SK-N-SH (cell line): Measurements from ENCODE around the gene PPIL1. TPM values are rescaled to one million over a fixed set of nuclear protein-coding genes. Genes with fewer than 3 reads are reported as not detected.

Experiments used
- CTCF ChIA-PET: fragments of 300-600, 350-600 bp; formaldehyde crosslinking; extraction: SDS; loops from one replicate; lab custom pipeline; 2021; lab: Yijun Ruan, JAX
- POLR2A ChIA-PET: fragments of 350-600 bp; sonication (Branson Sonifier 250); formaldehyde crosslinking; extraction: SDS; loops from one replicate; lab custom pipeline; 2020; ENCODE audit warnings: antibody characterized with exemption, inconsistent platforms; lab: Yijun Ruan, JAX
- DNase-seq: peaks from one replicate; pipeline ENCODE4 v3.0.0; 2012
- H2AFZ ChIP-seq: fragments of 200-600 bp; sonication (generic); 2 replicates; pipeline ENCODE4 v1.8.1; 2016; ENCODE audit warnings: antibody characterized with exemption, mild to moderate bottlenecking, low read depth
- H3F3A ChIP-seq: fragments of 200-600 bp; sonication (generic); replicated peaks from 2 replicates; pipeline ENCODE3; 2016; ENCODE audit warnings: antibody characterized with exemption, mild to moderate bottlenecking; ENCODE audit not compliant: insufficient read depth
- H3K27ac ChIP-seq, 2 experiments: fragments of 200-500 bp in 1 of 2; fragments of 200-600 bp in 1 of 2; sonication (Bioruptor generic) in 1 of 2; sonication (generic), shearing (Covaris generic) in 1 of 2; 2 replicates each; pipeline versions ENCODE4 v1.5.1 to v1.6.1; 2014 to 2016; ENCODE audit warnings: low read depth in 2 of 2, inconsistent platforms in 1 of 2, low read length in 1 of 2, mild to moderate bottlenecking in 1 of 2, mixed read lengths in 1 of 2
- H3K27me3 ChIP-seq: fragments of 200-600 bp; sonication (generic), shearing (Covaris generic); 2 replicates; pipeline ENCODE4 v1.6.1; 2016; ENCODE audit warnings: mixed run types; ENCODE audit not compliant: insufficient read depth
- H3K36me3 ChIP-seq, 2 experiments: fragments of 200-500 bp in 1 of 2; fragments of 200-600 bp in 1 of 2; sonication (Bioruptor generic) in 1 of 2; sonication (generic) in 1 of 2; replicated peaks in 1 of 2; 2 replicates each; pipeline versions ENCODE3 to v1.5.1; 2014 to 2016; ENCODE audit warnings: low read length in 1 of 2, mild to moderate bottlenecking in 1 of 2; ENCODE audit not compliant: insufficient read depth in 2 of 2, control insufficient read depth in 1 of 2
- H3K4me1 ChIP-seq, 2 experiments: fragments of 200-500 bp in 1 of 2; fragments of 200-600 bp in 1 of 2; sonication (Bioruptor generic) in 1 of 2; sonication (generic), shearing (Covaris generic) in 1 of 2; 2 replicates each; pipeline versions ENCODE4 v1.5.1 to v1.6.1; 2014 to 2016; ENCODE audit warnings: low read depth in 1 of 2, low read length in 1 of 2, mixed run types in 1 of 2; ENCODE audit not compliant: insufficient read depth in 2 of 2, control insufficient read depth in 1 of 2
- H3K4me2 ChIP-seq: fragments of 200-600 bp; sonication (generic), shearing (Covaris generic); 2 replicates; pipeline ENCODE4 v1.6.1; 2017; ENCODE audit warnings: mixed run types
- H3K4me3 ChIP-seq, 2 experiments: fragments of 200-500 bp in 1 of 2; fragments of 200-600 bp in 1 of 2; sonication (Bioruptor generic) in 1 of 2; sonication (generic), shearing (Covaris generic) in 1 of 2; 2 replicates each; pipeline versions ENCODE4 v1.5.1 to v1.8.1; 2014 to 2016; ENCODE audit warnings: low read depth in 2 of 2, inconsistent platforms in 1 of 2, low read length in 1 of 2, mild to moderate bottlenecking in 1 of 2, mixed read lengths in 1 of 2, moderate library complexity in 1 of 2
- H3K79me2 ChIP-seq: fragments of 200-600 bp; sonication (generic); 2 replicates; pipeline ENCODE4 v1.8.1; 2017; ENCODE audit warnings: mild to moderate bottlenecking; ENCODE audit not compliant: insufficient read depth
- H3K9ac ChIP-seq: fragments of 200-600 bp; sonication (generic); 2 replicates; pipeline ENCODE4 v1.6.1; 2017; ENCODE audit warnings: mixed run types
- H3K9me2 ChIP-seq: fragments of 200-600 bp; sonication (generic); 2 replicates; pipeline ENCODE4 v1.6.1; 2017; ENCODE audit warnings: mixed run types
- H3K9me3 ChIP-seq: fragments of 200-600 bp; sonication (generic); 2 replicates; pipeline ENCODE4 v1.6.1; 2017; ENCODE audit warnings: mixed run types, mild to moderate bottlenecking, moderate library complexity
- H4K20me1 ChIP-seq: fragments of 200-600 bp; sonication (generic); 2 replicates; pipeline ENCODE4 v1.6.1; 2017; ENCODE audit warnings: mild to moderate bottlenecking, mixed run types; ENCODE audit not compliant: insufficient read depth
- CTCF ChIP-seq: fragments of 200-600 bp; sonication (generic); IDR thresholded peaks from 2 replicates; pipeline ENCODE4 v1.6.1; 2017; ENCODE audit warnings: antibody characterized with exemption, mild to moderate bottlenecking, moderate library complexity
- ELF1 ChIP-seq: IDR thresholded peaks from 2 replicates; pipeline ENCODE4 v1.4.0; 2012
- EP300 ChIP-seq, 2 experiments: IDR thresholded peaks; 2 replicates each; pipeline versions ENCODE4 v1.4.0 to v1.6.1; 2012; ENCODE audit warnings: borderline replicate concordance in 1 of 2, low read depth in 1 of 2, low read length in 1 of 2
- FOSL2 ChIP-seq: IDR thresholded peaks from 2 replicates; pipeline ENCODE4 v1.4.0; 2012; ENCODE audit warnings: low read depth, mild to moderate bottlenecking, moderate library complexity, borderline replicate concordance
- FOXJ3 ChIP-seq: sonication (generic); formaldehyde crosslinking; IDR thresholded peaks from 2 replicates; pipeline ENCODE4 v1.5.1; 2020; ENCODE audit warnings: mild to moderate bottlenecking, missing genetic modification reagents
- FOXM1 ChIP-seq: IDR thresholded peaks from 2 replicates; pipeline ENCODE4 v1.4.0; 2012; ENCODE audit warnings: low read depth, mild to moderate bottlenecking
- IRF3 ChIP-seq: fragments of 150-350 bp; IDR thresholded peaks from 2 replicates; pipeline ENCODE4 v1.6.1; 2016; ENCODE audit warnings: mild to moderate bottlenecking, low read depth, low read length
- JUND ChIP-seq: IDR thresholded peaks from 2 replicates; pipeline ENCODE4 v1.4.0; 2012
- NFIC ChIP-seq: IDR thresholded peaks from 2 replicates; pipeline ENCODE4 v1.4.0; 2012; ENCODE audit warnings: borderline replicate concordance
- NRF1 ChIP-seq: IDR thresholded peaks from 2 replicates; pipeline ENCODE4 v1.6.1; 2012; ENCODE audit warnings: low read depth, mild to moderate bottlenecking, low read length
- RAD21 ChIP-seq: IDR thresholded peaks from 2 replicates; pipeline ENCODE4 v1.6.1; 2012; ENCODE audit warnings: mild to moderate bottlenecking, low read length
- RXRA ChIP-seq: IDR thresholded peaks from 2 replicates; pipeline ENCODE4 v1.4.0; 2012; ENCODE audit warnings: low read depth, mild to moderate bottlenecking, borderline replicate concordance
- SIN3A ChIP-seq: IDR thresholded peaks from 2 replicates; pipeline ENCODE4 v1.6.1; 2012; ENCODE audit warnings: low read depth, mild to moderate bottlenecking, low read length, moderate library complexity, borderline replicate concordance
- TAF1 ChIP-seq: IDR thresholded peaks from 2 replicates; pipeline ENCODE4 v1.6.1; 2012; ENCODE audit warnings: low read depth, mild to moderate bottlenecking, low read length, moderate library complexity, borderline replicate concordance
- USF2 ChIP-seq: fragments of 150-350 bp; IDR thresholded peaks from 2 replicates; pipeline ENCODE4 v1.6.1; 2017; ENCODE audit warnings: antibody characterized with exemption, low read length, low read depth, borderline replicate concordance
- WGBS: methylation state at CpG from one replicate; pipeline ENCODE4 v1.1.6; 2017; ENCODE audit warnings: low lambda C conversion rate; 5-methylcytosine and 5-hydroxymethylcytosine counted together
- polyA plus RNA-seq, 3 experiments: library from polyadenylated mRNA; depleted of rRNA; stranded (reverse); fragments of >200 nt; gene quantifications; 2 replicates each; pipeline ENCODE4 v1.2.3, GENCODE V29; 2012

The PPIL1 gene
- polyA plus RNA-seq, 1 of the 3 experiments (the other 2 are of a cell fraction), result 36.6 TPM

GRCh38 chr6:36914227-36914794, 39.7 kb upstream of the PPIL1 start:
- Histone ChIP-seq H3K9ac (no peak overlapping the region), H3K36me3 (peaks cover 28 to 35% of the 10 kb centered on the region in 2 experiments), H3K27ac (no peak overlapping the region), H3K4me1 (peaks cover 0 to 25% of the 10 kb centered on the region in 2 experiments; a peak in 2 of 4 replicates), H4K20me1 (peaks cover 18% of the 10 kb centered on the region), H3K9me2 (no peaks in the 10 kb centered on the region), H2AFZ (no peak overlapping the region), H3K79me2 (no peaks in the 10 kb centered on the region), H3K27me3 (no peaks in the 10 kb centered on the region), H3F3A (peaks cover 20% of the 10 kb centered on the region), H3K4me3 (no peak overlapping the region), H3K9me3 (no peaks in the 10 kb centered on the region), H3K4me2 (0 out of 2 replicates have a peak overlapping the region, but pooled peaks have one; percentile 48)
- ChIA-PET CTCF (interaction anchor here (1.3 to 2.5 kb wide), 3 partner anchors 28 to 136 kb away, joined by 4 to 8 read pairs (median 7); partner anchors contain the start of gene C6orf89), POLR2A (no interaction called here)
- TF ChIP-seq ELF1, result no peak
- no peak for TF ChIP-seq FOXJ3 (CRISPR knock-in tag)
- TF ChIP-seq FOXM1, result no peak
- TF ChIP-seq NRF1, result no peak
- no peak for TF ChIP-seq EP300 (IDR thresholded peaks at IDR 0.05; ENCODE audit: borderline replicate concordance in 1 of 2, low read depth in 1 of 2, low read length in 1 of 2)
- TF ChIP-seq IRF3, result no peak
- TF ChIP-seq CTCF, result peak; percentile 55
- TF ChIP-seq TAF1, result no peak
- peak; percentile 58; the same call in 1 of the 2 replicates for TF ChIP-seq JUND
- TF ChIP-seq SIN3A, result no peak
- no peak for TF ChIP-seq RAD21
- no peak for TF ChIP-seq USF2
- peak; percentile 37; the same call in 1 of the 2 replicates for TF ChIP-seq NFIC
- TF ChIP-seq FOSL2, result peak; percentile 66; the same call in 1 of the 2 replicates
- peak; percentile 19; the same call in 1 of the 2 replicates for TF ChIP-seq RXRA
- 60% methylated on average over 8 of the region's 10 CpGs for WGBS
- no peak for DNase-seq
